SH-SY5Y (cell line): Measurements from ENCODE around the gene DNAJA3.

ENCODE experiments used
- GATA2 ChIP-seq: IDR thresholded peaks from 2 replicates; pipeline ENCODE4 v1.6.1; 2011; ENCODE audit warnings: mild to moderate bottlenecking, low read depth, low read length
- GATA3 ChIP-seq: IDR thresholded peaks from 2 replicates; pipeline ENCODE4 v1.6.1; 2011; ENCODE audit warnings: low read depth, mild to moderate bottlenecking, low read length, moderate library complexity

DNA sequence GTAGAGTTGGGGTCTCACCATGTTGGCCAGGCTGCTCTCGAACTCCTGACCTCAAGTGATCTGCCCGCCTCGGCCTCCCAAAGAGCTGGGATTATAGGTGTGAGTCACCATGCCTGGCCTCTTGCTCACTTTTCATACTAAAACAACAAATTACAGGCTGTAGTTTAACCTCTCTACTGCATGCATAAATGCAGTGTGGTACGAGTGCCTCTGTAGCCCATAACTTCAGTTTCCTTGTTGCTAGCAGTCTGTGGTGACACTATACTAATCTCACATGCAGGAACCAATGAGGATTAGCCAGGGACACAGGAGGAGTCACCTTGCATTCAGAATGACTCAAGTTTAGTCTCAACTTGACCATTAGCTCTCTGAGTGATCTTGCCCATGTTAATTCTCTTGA lies 70.6 kb downstream of the DNAJA3 start:
- TF ChIP-seq GATA2 (no peak), GATA3 (no peak)
